SK-N-SH treated with all-trans-retinoic acid at 6 μM for 48 hours (cell line): ENCODE results near the gene MEIS2.

Experiments used
- ATAC-seq: fragments of 200-7000 bp; cut with Tn5 transposase; 3 replicates; pipeline ENCODE4 v1.9.1; 2020; ENCODE audit warnings: mild to moderate bottlenecking, moderate library complexity
- CSDC2 ChIP-seq: fragments of 250-450 bp; sonication (Bioruptor Pico); IDR thresholded peaks from 2 replicates; pipeline ENCODE4 v1.5.0; 2020; ENCODE audit warnings: mild to moderate bottlenecking, moderate library complexity
- ESRRG ChIP-seq: fragments of 250-450 bp; sonication (Bioruptor Pico); IDR thresholded peaks from 2 replicates; pipeline ENCODE4 v1.6.1; 2021; ENCODE audit warnings: mild to moderate bottlenecking
- GLIS3 ChIP-seq: fragments of 250-450 bp; sonication (Bioruptor Pico); IDR thresholded peaks from 2 replicates; pipeline ENCODE4 v1.5.0; 2020; ENCODE audit warnings: mild to moderate bottlenecking, moderate library complexity
- ISL1 ChIP-seq: fragments of 250-450 bp; sonication (Bioruptor Pico); IDR thresholded peaks from 2 replicates; pipeline ENCODE4 v2.1.2; 2022; ENCODE audit warnings: mild to moderate bottlenecking, moderate library complexity
- OSR1 ChIP-seq: fragments of 250-450 bp; sonication (Bioruptor Pico); IDR thresholded peaks from 2 replicates; pipeline ENCODE4 v1.8.0; 2022; ENCODE audit warnings: moderate library complexity, mild to moderate bottlenecking, inconsistent platforms
- PATZ1 ChIP-seq: fragments of 250-450 bp; sonication (Bioruptor Pico); IDR thresholded peaks from 2 replicates; pipeline ENCODE4 v1.8.0; 2020; ENCODE audit warnings: mild to moderate bottlenecking, moderate library complexity, borderline replicate concordance
- PPARA ChIP-seq: fragments of 250-450 bp; sonication (Bioruptor Pico); IDR thresholded peaks from 2 replicates; pipeline ENCODE4 v1.5.0; 2020; ENCODE audit warnings: mild to moderate bottlenecking, borderline replicate concordance
- RARB ChIP-seq: fragments of 250-450 bp; sonication (Bioruptor Pico); IDR thresholded peaks from 2 replicates; pipeline ENCODE4 v1.8.0; 2021; ENCODE audit warnings: mild to moderate bottlenecking, moderate library complexity
- SNAI2 ChIP-seq: fragments of 250-450 bp; sonication (Bioruptor Pico); IDR thresholded peaks from 2 replicates; pipeline ENCODE4 v1.5.0; 2020; ENCODE audit warnings: mild to moderate bottlenecking, moderate library complexity
- TCF4 ChIP-seq: fragments of 250-450 bp; sonication (Bioruptor Pico); IDR thresholded peaks from 2 replicates; pipeline ENCODE4 v1.8.0; 2021; ENCODE audit warnings: mild to moderate bottlenecking, moderate library complexity, borderline replicate concordance
- TOX ChIP-seq: fragments of 250-450 bp; sonication (Bioruptor Pico); IDR thresholded peaks from 2 replicates; pipeline ENCODE4 v1.8.0; 2021; ENCODE audit warnings: mild to moderate bottlenecking, moderate library complexity, borderline replicate concordance
- TSHZ2 ChIP-seq: fragments of 250-450 bp; sonication (Bioruptor Pico); IDR thresholded peaks from 2 replicates; pipeline ENCODE4 v1.5.0; 2020; ENCODE audit warnings: mild to moderate bottlenecking, moderate library complexity
- ZC3H10 ChIP-seq: fragments of 250-450 bp; sonication (Bioruptor Pico); IDR thresholded peaks from 2 replicates; pipeline ENCODE4 v1.5.1; 2021; ENCODE audit warnings: mild to moderate bottlenecking, moderate library complexity
- ZFP30 ChIP-seq: fragments of 450-650 bp; formaldehyde crosslinking; IDR thresholded peaks from 2 replicates; pipeline ENCODE4 v1.5.0; 2022; ENCODE audit warnings: mild to moderate bottlenecking, moderate library complexity
- ZNF565 ChIP-seq: fragments of 450-650 bp; formaldehyde crosslinking; conservative IDR thresholded peaks from 2 replicates; pipeline ENCODE4 v1.5.0; 2020; ENCODE audit warnings: low read depth, mild to moderate bottlenecking, moderate library complexity
- ZNF70 ChIP-seq: fragments of 450-650 bp; formaldehyde crosslinking; IDR thresholded peaks from 2 replicates; pipeline ENCODE4 v1.5.0; 2020; ENCODE audit warnings: mild to moderate bottlenecking, moderate library complexity
- ZNF8 ChIP-seq: fragments of 450-650 bp; formaldehyde crosslinking; IDR thresholded peaks from 2 replicates; pipeline ENCODE4 v1.5.0; 2020; ENCODE audit warnings: mild to moderate bottlenecking, moderate library complexity
- TF ChIP-seq, protein P1 (sequence below): fragments of 250-450 bp; sonication (Bioruptor Pico); IDR thresholded peaks from 2 replicates; pipeline ENCODE4 v1.8.0; 2021; ENCODE audit warnings: low read depth, mild to moderate bottlenecking, moderate library complexity, borderline replicate concordance
- TF ChIP-seq, protein P2 (sequence below): fragments of 250-450 bp; sonication (Bioruptor Pico); IDR thresholded peaks from 2 replicates; pipeline ENCODE4 v1.5.1; 2021; ENCODE audit warnings: mild to moderate bottlenecking, moderate library complexity

MEIS2 gene

GRCh38 chr15:37132826-37133417 is 32.6 kb upstream of the MEIS2 start (continued):
- TF ChIP-seq TSHZ2 (CRISPR knock-in tag) (no peak), PPARA (CRISPR knock-in tag) (no peak), ZNF565 (CRISPR knock-in tag) (no peak), ZNF70 (no peak)
- TF ChIP-seq, all 23 proteins: peak for 0

DNA sequence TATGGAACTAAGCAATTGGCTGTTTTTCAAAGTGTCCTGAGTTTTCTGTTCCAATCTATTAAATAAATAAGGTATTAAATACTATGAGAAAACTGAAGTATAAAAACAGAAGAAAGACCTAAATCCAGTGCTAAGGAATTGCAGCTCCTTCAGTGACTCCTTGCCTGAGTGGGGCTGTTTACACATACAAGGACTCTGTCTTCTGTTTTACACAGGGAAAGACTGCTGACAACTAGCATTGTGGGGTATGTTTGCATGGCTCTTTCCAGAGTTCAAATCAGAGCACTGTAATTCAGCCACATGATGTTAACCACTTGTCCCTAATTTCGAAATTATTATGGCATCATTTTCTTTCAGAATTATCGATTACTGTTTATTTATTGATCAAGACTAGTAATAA is 31.3 kb upstream of the MEIS2 start:
- TF ChIP-seq TSHZ2 (CRISPR knock-in tag) = no peak
- TF ChIP-seq OSR1 (CRISPR knock-in tag) = no peak
- TF ChIP-seq TOX (CRISPR knock-in tag) = no peak
- TF ChIP-seq TCF4 (CRISPR knock-in tag) = no peak
- no peak for TF ChIP-seq ZFP30 (CRISPR knock-in tag)
- no peak for TF ChIP-seq ESRRG
- no peak for TF ChIP-seq PPARA (CRISPR knock-in tag)
- TF ChIP-seq, protein P1, sequence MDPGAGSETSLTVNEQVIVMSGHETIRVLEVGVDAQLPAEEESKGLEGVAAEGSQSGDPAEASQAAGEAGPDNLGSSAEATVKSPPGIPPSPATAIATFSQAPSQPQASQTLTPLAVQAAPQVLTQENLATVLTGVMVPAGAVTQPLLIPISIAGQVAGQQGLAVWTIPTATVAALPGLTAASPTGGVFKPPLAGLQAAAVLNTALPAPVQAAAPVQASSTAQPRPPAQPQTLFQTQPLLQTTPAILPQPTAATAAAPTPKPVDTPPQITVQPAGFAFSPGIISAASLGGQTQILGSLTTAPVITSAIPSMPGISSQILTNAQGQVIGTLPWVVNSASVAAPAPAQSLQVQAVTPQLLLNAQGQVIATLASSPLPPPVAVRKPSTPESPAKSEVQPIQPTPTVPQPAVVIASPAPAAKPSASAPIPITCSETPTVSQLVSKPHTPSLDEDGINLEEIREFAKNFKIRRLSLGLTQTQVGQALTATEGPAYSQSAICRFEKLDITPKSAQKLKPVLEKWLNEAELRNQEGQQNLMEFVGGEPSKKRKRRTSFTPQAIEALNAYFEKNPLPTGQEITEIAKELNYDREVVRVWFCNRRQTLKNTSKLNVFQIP (CRISPR knock-in tag) = no peak
- TF ChIP-seq CSDC2 (CRISPR knock-in tag) = no peak
- no peak for TF ChIP-seq ISL1
- TF ChIP-seq, protein P2, sequence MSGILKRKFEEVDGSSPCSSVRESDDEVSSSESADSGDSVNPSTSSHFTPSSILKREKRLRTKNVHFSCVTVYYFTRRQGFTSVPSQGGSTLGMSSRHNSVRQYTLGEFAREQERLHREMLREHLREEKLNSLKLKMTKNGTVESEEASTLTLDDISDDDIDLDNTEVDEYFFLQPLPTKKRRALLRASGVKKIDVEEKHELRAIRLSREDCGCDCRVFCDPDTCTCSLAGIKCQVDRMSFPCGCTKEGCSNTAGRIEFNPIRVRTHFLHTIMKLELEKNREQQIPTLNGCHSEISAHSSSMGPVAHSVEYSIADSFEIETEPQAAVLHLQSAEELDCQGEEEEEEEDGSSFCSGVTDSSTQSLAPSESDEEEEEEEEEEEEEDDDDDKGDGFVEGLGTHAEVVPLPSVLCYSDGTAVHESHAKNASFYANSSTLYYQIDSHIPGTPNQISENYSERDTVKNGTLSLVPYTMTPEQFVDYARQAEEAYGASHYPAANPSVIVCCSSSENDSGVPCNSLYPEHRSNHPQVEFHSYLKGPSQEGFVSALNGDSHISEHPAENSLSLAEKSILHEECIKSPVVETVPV = no peak
- TF ChIP-seq ZNF70 = no peak
- no peak for TF ChIP-seq RARB (CRISPR knock-in tag)
- TF ChIP-seq ZNF565 (CRISPR knock-in tag) = no peak
- no peak for TF ChIP-seq ZNF8 (CRISPR knock-in tag)
- no peak for TF ChIP-seq ZC3H10 (CRISPR knock-in tag)
- ATAC-seq = peak; percentile 75

DNA sequence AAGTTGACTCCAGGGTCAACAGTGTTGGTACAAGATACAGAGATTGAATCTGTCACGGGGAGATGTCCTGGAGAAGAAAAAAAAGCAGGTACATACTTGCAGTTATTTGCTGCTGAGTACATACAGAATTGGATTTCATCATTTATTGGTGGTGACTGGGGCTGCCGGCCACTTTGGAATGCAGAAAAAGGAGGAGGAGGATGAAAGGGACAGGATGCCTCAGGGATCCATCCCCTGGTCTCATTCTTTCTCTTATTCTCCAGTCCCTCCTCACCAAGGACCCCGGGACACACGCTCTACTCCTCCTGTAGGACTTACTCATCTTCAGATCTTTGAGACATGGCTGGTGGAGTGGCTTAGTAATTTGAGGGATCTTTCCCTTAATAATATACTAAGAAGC is 30.0 kb upstream of the MEIS2 start:
- ATAC-seq = peak; percentile 3; the same call in 1 of the 3 replicates
- no peak for TF ChIP-seq TCF4 (CRISPR knock-in tag)
- TF ChIP-seq ZNF70 = no peak
- TF ChIP-seq GLIS3 = no peak
- TF ChIP-seq, protein P1 (CRISPR knock-in tag) = no peak
- no peak for TF ChIP-seq PATZ1 (CRISPR knock-in tag)
- TF ChIP-seq OSR1 (CRISPR knock-in tag) = no peak
- no peak for TF ChIP-seq SNAI2 (CRISPR knock-in tag)
- no peak for TF ChIP-seq PPARA (CRISPR knock-in tag)
- no peak for TF ChIP-seq CSDC2 (CRISPR knock-in tag)
- no peak for TF ChIP-seq TSHZ2 (CRISPR knock-in tag)
- TF ChIP-seq, protein P2 = no peak
